Colonic mucosa (tissue), 4 donors: ENCODE measurements around the gene ASNS. TPM values are rescaled to one million over a fixed set of nuclear protein-coding genes. Genes with fewer than 3 reads are reported as not detected.

ENCODE experiments used
- DNase-seq: peaks from one replicate; pipeline ENCODE4 v3.0.0-alpha.2; 2020
- H3K27ac ChIP-seq: fragments of 200-600 bp; one replicate; pipeline ENCODE4 v1.8.0; 2021
- H3K27me3 ChIP-seq: fragments of 200-600 bp; one replicate; pipeline ENCODE4 v1.8.0; 2021
- H3K36me3 ChIP-seq: fragments of 200-600 bp; one replicate; pipeline ENCODE4 v1.8.0; 2021
- H3K4me1 ChIP-seq: fragments of 200-600 bp; one replicate; pipeline ENCODE4 v1.8.0; 2021; ENCODE audit warnings: mild to moderate bottlenecking
- H3K4me3 ChIP-seq: fragments of 200-600 bp; one replicate; pipeline ENCODE4 v1.8.0; 2021
- H3K9ac ChIP-seq, 2 donors: one replicate each; pipeline ENCODE4 v1.7.0; 2013; ENCODE audit warnings: control low read depth in 2 of 2, low read depth in 2 of 2, low read length in 2 of 2
- H3K9me3 ChIP-seq: fragments of 200-600 bp; one replicate; pipeline ENCODE4 v1.8.0; 2021
- CTCF ChIP-seq: fragments of 200-600 bp; IDR thresholded peaks from one replicate; pipeline ENCODE4 v1.8.0; 2022; ENCODE audit warnings: antibody characterized with exemption, mild to moderate bottlenecking
- intact Hi-C: fragments of 100-400 bp; cut with DNase I; formaldehyde crosslinking; loops from one replicate; pipeline ENCODE4 v1.14.1; 2022
- total RNA-seq, 2 donors: library from RNA; stranded (reverse); fragmentation: NEBNext Ultra II Directional in 1 of 2; extraction: Animal tissue kit (Norgen Biotek cat#: 25700) in 1 of 2; gene quantifications; one replicate each; pipeline ENCODE4 v1.2.1, GENCODE V29; 2021
- donor health status: healthy.
- donor health status: DM: no; HTN: no; CAD: no.
- donor health status: DM: no; HTN: no; CAD: no.

Gene ASNS
- total RNA-seq, 2 donors from 2014 or later: 16.0 to 48.3 TPM

GRCh38 chr7:97845622-97846203 lies 26.5 kb downstream of the ASNS start:
- no peak overlapping the region for H3K27ac ChIP-seq
- peak; percentile 36 for TF ChIP-seq CTCF
- H3K36me3 ChIP-seq: no peaks in the 10 kb centered on the region
- no peak overlapping the region for H3K4me3 ChIP-seq
- no peaks in the 10 kb centered on the region for H3K9me3 ChIP-seq
- intact Hi-C loops: no loop called here
- DNase-seq: no peak
- H3K27me3 ChIP-seq: no peaks in the 10 kb centered on the region
- H3K4me1 ChIP-seq: no peaks in the 10 kb centered on the region
- H3K9ac ChIP-seq: no peak overlapping the region

GRCh38 chr7:97844036-97844435 lies 28.2 kb downstream of the ASNS start:
- Histone ChIP-seq H3K4me1 (no peaks in the 10 kb centered on the region), H3K27ac (no peak overlapping the region), H3K9ac (no peak overlapping the region), H3K9me3 (no peaks in the 10 kb centered on the region), H3K4me3 (no peak overlapping the region), H3K36me3 (no peaks in the 10 kb centered on the region), H3K27me3 (no peaks in the 10 kb centered on the region)
- no peak for TF ChIP-seq CTCF
- DNase-seq: no peak
- intact Hi-C loops: no loop called here

- Histone ChIP-seq H3K27me3 (no peaks in the 10 kb centered on the region), H3K4me1 (no peaks in the 10 kb centered on the region), H3K4me3 (no peak overlapping the region), H3K9me3 (no peaks in the 10 kb centered on the region), H3K9ac (no peak overlapping the region), H3K36me3 (no peaks in the 10 kb centered on the region), H3K27ac (no peak overlapping the region)
- TF ChIP-seq CTCF: no peak
- DNase-seq: no peak
- intact Hi-C loops: no loop called here
These were observed 29.3 kb downstream of the ASNS start for GRCh38 chr7:97842772-97843345.

- intact Hi-C loops: no loop called here
- no peaks in the 10 kb centered on the region for H3K27me3 ChIP-seq
- no peaks in the 10 kb centered on the region for H3K9me3 ChIP-seq
- no peaks in the 10 kb centered on the region for H3K36me3 ChIP-seq
- no peaks in the 10 kb centered on the region for H3K4me1 ChIP-seq
- TF ChIP-seq CTCF: no peak
- no peak overlapping the region for H3K27ac ChIP-seq
- H3K9ac ChIP-seq: no peak overlapping the region
- H3K4me3 ChIP-seq: no peak overlapping the region
- DNase-seq: no peak
These were observed 30.2 kb downstream of the ASNS start for GRCh38 chr7:97842006-97842405.

GRCh38 chr7:97835296-97836138 lies 36.7 kb downstream of the ASNS start:
- TF ChIP-seq CTCF: peak; percentile 68
- no peak overlapping the region for H3K27ac ChIP-seq
- intact Hi-C loops: loop anchor here (5.0 kb wide), 2 partner anchors 338 to 688 kb away; no protein-coding TSS in a partner anchor
- H3K4me3 ChIP-seq: no peak overlapping the region
- no peaks in the 10 kb centered on the region for H3K9me3 ChIP-seq
- no peaks in the 10 kb centered on the region for H3K4me1 ChIP-seq
- no peaks in the 10 kb centered on the region for H3K36me3 ChIP-seq
- H3K27me3 ChIP-seq: no peaks in the 10 kb centered on the region
- DNase-seq: peak; percentile 70
- no peak overlapping the region for H3K9ac ChIP-seq
